Upper lobe of left lung (tissue), 6 donors: Measurements from ENCODE around the gene TAX1BP3. TPM values are rescaled to one million over a fixed set of nuclear protein-coding genes. Genes with fewer than 3 reads are reported as not detected.

ENCODE experiments used
- ATAC-seq, 2 donors: fragments of 200-7000 bp; cut with Tn5 transposase; one replicate each; pipeline ENCODE4 v1.9.1; 2022; ENCODE audit warnings: mild to moderate bottlenecking in 2 of 2, moderate library complexity in 2 of 2; ENCODE audit not compliant: low FRiP score in 2 of 2
- DNase-seq, 2 donors: peaks; one replicate each; pipeline ENCODE4 v3.0.0-alpha.2; 2019 to 2020
- H3K27ac ChIP-seq, 4 donors: fragments of 200-600 bp; sonication (generic); one replicate each; pipeline ENCODE4 v1.5.1; 2016 to 2019
- H3K27me3 ChIP-seq, 4 donors: fragments of 200-600 bp; sonication (generic); one replicate each; pipeline ENCODE4 v1.5.1; 2017 to 2019
- H3K36me3 ChIP-seq, 4 donors: fragments of 200-600 bp; sonication (generic); one replicate each; pipeline ENCODE4 v1.5.1; 2016 to 2019
- H3K4me1 ChIP-seq, 4 donors: fragments of 200-600 bp; sonication (generic); one replicate each; pipeline ENCODE4 v1.5.1; 2018 to 2019
- H3K4me3 ChIP-seq, 4 donors: fragments of 200-600 bp; sonication (generic); one replicate each; pipeline ENCODE4 v1.5.1; 2017 to 2019; ENCODE audit warnings: mild to moderate bottlenecking in 2 of 4, moderate library complexity in 1 of 4
- H3K9me3 ChIP-seq, 4 donors: fragments of 200-600 bp; sonication (generic); one replicate each; pipeline ENCODE4 v1.5.1; 2018 to 2019
- CTCF ChIP-seq, 6 experiments: fragments of 450-650 bp in 4 of 6; fragments of 200-600 bp in 2 of 6; sonication (generic) in 2 of 6; IDR thresholded peaks; one replicate each; pipeline ENCODE4 v1.5.1; 2016 to 2019; ENCODE audit warnings: antibody characterized with exemption in 6 of 6
- EP300 ChIP-seq, 4 donors: sonication (generic); formaldehyde crosslinking; IDR thresholded peaks; one replicate each; pipeline ENCODE4 v1.5.1; 2017; ENCODE audit warnings: antibody characterized with exemption in 4 of 4, control low read depth in 2 of 4
- POLR2A ChIP-seq, 4 donors: fragments of 450-650 bp; IDR thresholded peaks; one replicate each; pipeline ENCODE4 v1.5.1; 2016 to 2017; ENCODE audit warnings: antibody characterized with exemption in 4 of 4, mild to moderate bottlenecking in 2 of 4
- POLR2AphosphoS5 ChIP-seq, 2 donors: sonication (generic); formaldehyde crosslinking; IDR thresholded peaks; one replicate each; pipeline ENCODE4 v1.5.1; 2017; ENCODE audit warnings: antibody characterized with exemption in 2 of 2
- WGBS, 2 donors: methylation state at CpG; one replicate each; pipeline ENCODE4 v1.1.5; 2017 to 2018; 5-methylcytosine and 5-hydroxymethylcytosine counted together
- total RNA-seq, 6 donors: library from RNA; depleted of rRNA in 4 of 6; stranded (reverse); fragments of >200 nt in 4 of 6; gene quantifications; one replicate each; pipeline versions ENCODE4 v1.1.0 to v1.2.1, GENCODE V29; 2016 to 2021
- donor health status: DM: no; HTN: no; CAD: no; lungs with moderate emphysema.
- donor health status: DM: no; HTN: yes; CAD: no; lungs with severe emphysema.

Gene TAX1BP3
- total RNA-seq, 6 donors from 2014 or later: 49.2 to 200 (median 126) TPM

GRCh38 chr17:3698139-3698538 is 29.8 kb upstream of the TAX1BP3 start:
- ATAC-seq: no peak
- Histone ChIP-seq H3K27me3 (peaks cover 0 to 20% (median 7%) of the 10 kb centered on the region in 4 donors), H3K4me3 (no peak overlapping the region), H3K36me3 (no peaks in the 10 kb centered on the region), H3K4me1 (peaks cover 15 to 22% (median 18%) of the 10 kb centered on the region in 4 donors), H3K9me3 (peaks cover 0 to 10% (median 5%) of the 10 kb centered on the region in 4 donors), H3K27ac (no peak overlapping the region)
- WGBS, 2 donors: 86 to 92% methylated on average over 4 of the region's 4 CpGs
- TF ChIP-seq POLR2AphosphoS5 (IDR thresholded peaks at IDR 0.05) (no peak), EP300 (IDR thresholded peaks at IDR 0.05) (no peak), CTCF (IDR thresholded peaks at IDR 0.05) (no peak), POLR2A (IDR thresholded peaks at IDR 0.05) (no peak)
- DNase-seq: no peak

GRCh38 chr17:3697103-3697476 is 28.7 kb upstream of the TAX1BP3 start:
- peaks cover 0 to 10% (median 5%) of the 10 kb centered on the region in 4 donors for H3K9me3 ChIP-seq
- H3K27ac ChIP-seq: no peak overlapping the region
- ATAC-seq: no peak
- H3K27me3 ChIP-seq: peaks cover 0 to 20% (median 7%) of the 10 kb centered on the region in 4 donors
- no peak overlapping the region for H3K4me3 ChIP-seq
- TF ChIP-seq POLR2AphosphoS5 (IDR thresholded peaks at IDR 0.05): no peak
- TF ChIP-seq CTCF (IDR thresholded peaks at IDR 0.05): no peak
- TF ChIP-seq POLR2A (IDR thresholded peaks at IDR 0.05): no peak
- TF ChIP-seq EP300 (IDR thresholded peaks at IDR 0.05): no peak
- H3K36me3 ChIP-seq: no peaks in the 10 kb centered on the region
- peaks cover 15 to 22% (median 18%) of the 10 kb centered on the region in 4 donors for H3K4me1 ChIP-seq
- 51 to 55% methylated on average over 12 of the region's 12 CpGs for WGBS, 2 donors
- no peak for DNase-seq

GRCh38 chr17:3695723-3696411 is 27.5 kb upstream of the TAX1BP3 start, which contains the start of gene P2RX5:
TSS of gene P2RX5 (minus strand) at chr17:3696155. CDS start at chr17:3696005, 150 bp downstream.
- Histone ChIP-seq H3K27me3 (peaks cover 0 to 20% (median 7%) of the 10 kb centered on the region in 4 donors), H3K4me1 (peaks cover 15 to 22% (median 18%) of the 10 kb centered on the region in 4 donors), H3K4me3 (peak within 1 kb of the TSS in 3 of 4 donors; percentile 42 to 59 (median 54)), H3K9me3 (peaks cover 0 to 10% (median 5%) of the 10 kb centered on the region in 4 donors), H3K36me3 (no peaks in the 10 kb centered on the region), H3K27ac (peak within 1 kb of the TSS in 1 of 4 donors; percentile 35)
- no peak for TF ChIP-seq EP300 (IDR thresholded peaks at IDR 0.05)
- TF ChIP-seq POLR2A (IDR thresholded peaks at IDR 0.05): no peak
- TF ChIP-seq CTCF (IDR thresholded peaks at IDR 0.05): no peak
- no peak for TF ChIP-seq POLR2AphosphoS5 (IDR thresholded peaks at IDR 0.05)
- peak; percentile 29 to 92 for DNase-seq
- 1% methylated on average over 34 to 42 of the region's 65 CpGs for WGBS, 2 donors
- ATAC-seq: peak in 1 of 2 donors; percentile 56

GRCh38 chr17:3695129-3695722 is 26.8 kb upstream of the TAX1BP3 start:
- H3K36me3 ChIP-seq: no peaks in the 10 kb centered on the region
- peak overlapping the region in 3 of 4 donors; percentile 42 to 59 (median 54) for H3K4me3 ChIP-seq
- 0 to 23% methylated on average over 1 to 15 of the region's 17 CpGs for WGBS, 2 donors
- peaks cover 0 to 10% (median 5%) of the 10 kb centered on the region in 4 donors for H3K9me3 ChIP-seq
- peaks cover 0 to 20% (median 7%) of the 10 kb centered on the region in 4 donors for H3K27me3 ChIP-seq
- H3K27ac ChIP-seq: peak overlapping the region in 1 of 4 donors; percentile 35
- peak in 1 of 2 donors; percentile 16 for ATAC-seq
- TF ChIP-seq EP300 (IDR thresholded peaks at IDR 0.05): no peak
- TF ChIP-seq POLR2A (IDR thresholded peaks at IDR 0.05): no peak
- peaks cover 15 to 22% (median 18%) of the 10 kb centered on the region in 4 donors for H3K4me1 ChIP-seq
- peak in 1 of 2 donors; percentile 63 for DNase-seq

GRCh38 chr17:3693829-3694231 is 25.5 kb upstream of the TAX1BP3 start:
- Histone ChIP-seq H3K9me3 (peaks cover 0 to 10% (median 5%) of the 10 kb centered on the region in 4 donors), H3K27me3 (peaks cover 0 to 20% (median 7%) of the 10 kb centered on the region in 4 donors), H3K36me3 (no peaks in the 10 kb centered on the region), H3K27ac (no peak overlapping the region), H3K4me3 (no peak overlapping the region), H3K4me1 (peaks cover 15 to 22% (median 18%) of the 10 kb centered on the region in 4 donors)
- ATAC-seq (no peak), DNase-seq (no peak)
- WGBS, 2 donors: 72 to 75% methylated on average over 9 of the region's 9 CpGs
- TF ChIP-seq POLR2A (IDR thresholded peaks at IDR 0.05) (no peak), CTCF (IDR thresholded peaks at IDR 0.05) (no peak), EP300 (IDR thresholded peaks at IDR 0.05) (no peak), POLR2AphosphoS5 (IDR thresholded peaks at IDR 0.05) (no peak)
